HepG2 (cell line): ENCODE measurements around the gene CDK7. TPM values are rescaled to one million over a fixed set of nuclear protein-coding genes. Genes with fewer than 3 reads are reported as not detected.

Experiments
- ATAC-seq: fragments of 200-7000 bp; cut with Tn5 transposase; 3 replicates; pipeline ENCODE4 v1.9.1; 2020; ENCODE audit warnings: mild to moderate bottlenecking, moderate library complexity
- BruUV-seq: library from RNA; stranded (reverse); fragments of 400-500 nt; replicated peaks from 2 replicates; lab custom pipeline; 2021; lab: Mats Ljungman, UMichigan
- CTCF ChIA-PET: fragments of 300-600 bp; formaldehyde crosslinking; extraction: SDS; loops from one replicate; lab custom pipeline; 2021; ENCODE audit warnings: low total read pairs, inconsistent platforms, low intra/inter-chr PET ratio; lab: Yijun Ruan, JAX
- POLR2A ChIA-PET: fragments of 350-600 bp; sonication (Branson Sonifier 250); formaldehyde crosslinking; loops from one replicate; lab custom pipeline; 2020; ENCODE audit warnings: antibody characterized with exemption, inconsistent platforms; lab: Yijun Ruan, JAX
- DNase-seq: peaks from one replicate; pipeline ENCODE4 v3.0.0-alpha.2; 2015; ENCODE audit warnings: low spot score
- FAIRE-seq: peaks from 3 replicates; lab custom pipeline; 2011; peaks lifted over from hg19 to GRCh38; lab: Jason Lieb, UNC
- H2AFZ ChIP-seq: one replicate; pipeline ENCODE4 v1.6.1; 2011; ENCODE audit warnings: low read length, inconsistent platforms
- H3K27ac ChIP-seq: fragments of 300-600 bp; 3 replicates; pipeline ENCODE4 v1.8.0; 2011; ENCODE audit warnings: mixed run types, mild to moderate bottlenecking, mixed read lengths, low read length, inconsistent platforms; ENCODE audit not compliant: insufficient read depth; ENCODE audit errors: extremely low read length
- H3K27me3 ChIP-seq, 2 experiments: fragments of 200-600 bp in 1 of 2; 2 replicates in 1 of 2; 3 replicates in 1 of 2; pipeline versions ENCODE4 v1.6.0 to v1.8.0; 2011; ENCODE audit warnings: low read length in 2 of 2, mild to moderate bottlenecking in 2 of 2, moderate library complexity in 2 of 2, inconsistent platforms in 1 of 2; ENCODE audit not compliant: insufficient read depth in 2 of 2, control insufficient read depth in 1 of 2
- H3K36me3 ChIP-seq, 2 experiments: fragments of 200-600 bp in 1 of 2; replicated peaks in 1 of 2; 2 replicates in 1 of 2; 3 replicates in 1 of 2; pipeline versions ENCODE4 v1.5.1 to v1.8.0; 2011; ENCODE audit warnings: low read length in 2 of 2, inconsistent platforms in 1 of 2; ENCODE audit not compliant: insufficient read depth in 2 of 2, control insufficient read depth in 1 of 2
- H3K4me1 ChIP-seq: 2 replicates; pipeline ENCODE4 v1.5.1; 2012; ENCODE audit warnings: low read length, inconsistent platforms; ENCODE audit not compliant: insufficient read depth
- H3K4me2 ChIP-seq: 2 replicates; pipeline ENCODE4 v1.6.0; 2011; ENCODE audit warnings: low read depth, low read length, inconsistent platforms
- H3K4me3 ChIP-seq, 3 experiments: fragments of 200-600 bp in 1 of 3; sonication (generic), shearing (Covaris generic) in 1 of 3; replicated peaks in 1 of 3; 2 replicates each; pipeline ENCODE4 v1.5.1; 2011 to 2016; ENCODE audit warnings: low read length in 3 of 3, inconsistent platforms in 2 of 3, low read depth in 2 of 3, mild to moderate bottlenecking in 2 of 3, control low read depth in 1 of 3, mixed read lengths in 1 of 3; ENCODE audit not compliant: insufficient read depth in 1 of 3
- H3K79me2 ChIP-seq: one replicate; pipeline ENCODE4 v1.6.1; 2011; ENCODE audit warnings: low read length, inconsistent platforms; ENCODE audit not compliant: insufficient read depth
- H3K9ac ChIP-seq: 2 replicates; pipeline ENCODE4 v1.6.0; 2011; ENCODE audit warnings: mild to moderate bottlenecking, low read depth, low read length, inconsistent platforms; ENCODE audit not compliant: insufficient read depth
- H3K9me3 ChIP-seq: 2 replicates; pipeline ENCODE4 v1.5.1; 2012; ENCODE audit warnings: mild to moderate bottlenecking, low read length
- H4K20me1 ChIP-seq: 2 replicates; pipeline ENCODE4 v1.6.0; 2011; ENCODE audit warnings: inconsistent platforms, mild to moderate bottlenecking, low read length, moderate library complexity; ENCODE audit not compliant: insufficient read depth
- CEBPG ChIP-seq: IDR thresholded peaks from 2 replicates; pipeline ENCODE4 v1.6.1; 2016
- GABPA ChIP-seq, 2 experiments: IDR thresholded peaks; 2 replicates each; pipeline ENCODE4 v1.6.1; 2011 to 2016; ENCODE audit warnings: low read depth in 2 of 2, low read length in 1 of 2, missing biosample characterization in 1 of 2, missing genetic modification characterization in 1 of 2
- GFI1 ChIP-seq: sonication (generic); formaldehyde crosslinking; IDR thresholded peaks from 2 replicates; pipeline ENCODE4 v1.5.0; 2020; ENCODE audit warnings: missing genetic modification reagents, mild to moderate bottlenecking, borderline replicate concordance
- NFE2L1 ChIP-seq: sonication (generic); formaldehyde crosslinking; IDR thresholded peaks from 2 replicates; pipeline ENCODE4 v1.4.0; 2020; ENCODE audit warnings: missing genetic modification reagents, mild to moderate bottlenecking, borderline replicate concordance
- RXRA ChIP-seq: sonication (generic); formaldehyde crosslinking; IDR thresholded peaks from 2 replicates; pipeline ENCODE4 v1.5.1; 2020; ENCODE audit warnings: missing genetic modification reagents
- SMC3 ChIP-seq: IDR thresholded peaks from 2 replicates; pipeline ENCODE4 v1.6.1; 2011; ENCODE audit warnings: low read length, improper control_type of control experiment
- ZNF101 ChIP-seq: sonication (generic); formaldehyde crosslinking; IDR thresholded peaks from 2 replicates; pipeline ENCODE4 v1.4.0; 2020; ENCODE audit warnings: mild to moderate bottlenecking, low read depth, missing genetic modification reagents, borderline replicate concordance
- ZNF737 ChIP-seq: sonication (generic); formaldehyde crosslinking; IDR thresholded peaks from 2 replicates; pipeline ENCODE4 v1.5.0; 2020; ENCODE audit warnings: missing genetic modification reagents, mild to moderate bottlenecking, borderline replicate concordance
- WGBS: methylation state at CpG from one replicate; pipeline ENCODE4 v1.1.6; 2017; ENCODE audit warnings: low lambda C conversion rate; 5-methylcytosine and 5-hydroxymethylcytosine counted together
- in situ Hi-C: cut with HindIII; loops from 2 replicates; pipeline ENCODE4 v1.10.0; 2017; ENCODE audit warnings: low pct_unique_long_range_greater_than_20kb; ENCODE audit not compliant: extremely low pct_ligation_motif_present
- intact Hi-C: fragments of 100-400 bp; cut with micrococcal nuclease; formaldehyde crosslinking; loops from one replicate; pipeline ENCODE4 v1.10.0; 2022; ENCODE audit not compliant: unreplicated experiment
- polyA plus RNA-seq, 8 experiments: library from polyadenylated mRNA; depleted of rRNA in 3 of 8; stranded (reverse) in 7 of 8; unstranded in 1 of 8; fragments of >200 nt; fragmentation: Illumina TruSeq in 4 of 8; extraction: Trizol in 4 of 8; gene quantifications; 2 replicates each; pipeline versions ENCODE4 v1.2.1 to v1.2.3, GENCODE V29; 2011 to 2016; ENCODE audit warnings: low read depth in 4 of 8, missing spikeins in 1 of 8, mixed read lengths in 1 of 8; ENCODE audit not compliant: insufficient read depth in 1 of 8
- total RNA-seq, 5 experiments: library from RNA; depleted of rRNA; stranded (reverse); fragments of >200 nt; fragmentation: Illumina TruSeq; extraction: Trizol; gene quantifications; 2 replicates each; pipeline ENCODE4 v1.2.3, GENCODE V29; 2016; ENCODE audit warnings: low read depth in 1 of 5
- TF ChIP-seq, protein P1 (sequence below): sonication (generic); formaldehyde crosslinking; conservative IDR thresholded peaks from 2 replicates; pipeline ENCODE4 v1.5.0; 2020; ENCODE audit warnings: missing genetic modification reagents
- TF ChIP-seq, protein P2 (sequence below): sonication (generic); formaldehyde crosslinking; IDR thresholded peaks from 2 replicates; pipeline ENCODE4 v1.5.1; 2020; ENCODE audit warnings: missing genetic modification reagents, mild to moderate bottlenecking, borderline replicate concordance
- TF ChIP-seq, protein P3 (sequence below): sonication (generic); formaldehyde crosslinking; IDR thresholded peaks from 2 replicates; pipeline ENCODE4 v1.4.0; 2020; ENCODE audit warnings: mild to moderate bottlenecking, missing genetic modification reagents
- TF ChIP-seq, protein P4 (sequence below): sonication (generic); formaldehyde crosslinking; IDR thresholded peaks from 2 replicates; pipeline ENCODE4 v1.4.0; 2020; ENCODE audit warnings: missing genetic modification reagents
- TF ChIP-seq, protein P5 (sequence below): sonication (generic); formaldehyde crosslinking; IDR thresholded peaks from 2 replicates; pipeline ENCODE4 v1.4.0; 2020; ENCODE audit warnings: missing genetic modification reagents

CDK7 gene
- total and polyA plus RNA-seq, 2 of the 13 experiments (the other 11 are each of a cell fraction or from before 2014, with no cell fraction given), result 41.2 to 54.9 TPM

DNA sequence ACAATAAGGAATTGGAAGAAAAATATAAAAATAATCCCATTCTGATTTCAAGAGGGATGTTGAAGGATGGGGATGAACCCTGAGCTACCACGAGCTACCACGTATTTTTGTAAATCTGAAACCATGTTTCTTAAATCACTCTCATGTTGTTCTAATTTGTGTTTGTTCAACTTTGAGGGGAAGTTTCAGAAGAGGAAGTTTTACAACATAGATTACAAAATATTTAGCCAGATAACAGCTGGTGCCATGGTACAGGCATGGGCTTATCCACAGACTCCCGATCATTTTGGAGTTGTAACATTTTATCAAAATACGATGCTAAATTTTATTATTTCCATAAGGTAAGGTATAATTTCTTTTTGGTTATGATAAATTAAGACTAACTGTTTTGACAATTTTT, 82.7 kb downstream of the CDK7 start:
- FAIRE-seq (no peak), DNase-seq (no peak), ATAC-seq (no peak)
- no peak overlapping the region for H3K4me3 ChIP-seq
- no peak overlapping the region for H2AFZ ChIP-seq
- in situ Hi-C loops (no loop called here), intact Hi-C loops (no loop called here)
- POLR2A ChIA-PET, result no interaction called here
- H3K27ac ChIP-seq, result no peak overlapping the region
- H3K36me3 ChIP-seq, result peaks cover 0 to 11% of the 10 kb centered on the region in 2 experiments; a peak in 2 of 5 replicates
- H3K27me3 ChIP-seq, result no peaks in the 10 kb centered on the region
- BruUV-seq, result no TSS peak
- 98% methylated on average over 4 of the region's 4 CpGs for WGBS
- H3K4me2 ChIP-seq, result no peak overlapping the region
- no peaks in the 10 kb centered on the region for H3K9me3 ChIP-seq
- no peaks in the 10 kb centered on the region for H3K79me2 ChIP-seq
- CTCF ChIA-PET, result no interaction called here
- no peaks in the 10 kb centered on the region for H4K20me1 ChIP-seq
- no peak overlapping the region for H3K9ac ChIP-seq
- H3K4me1 ChIP-seq, result peaks cover 12% of the 10 kb centered on the region
- TF ChIP-seq, protein P1, sequence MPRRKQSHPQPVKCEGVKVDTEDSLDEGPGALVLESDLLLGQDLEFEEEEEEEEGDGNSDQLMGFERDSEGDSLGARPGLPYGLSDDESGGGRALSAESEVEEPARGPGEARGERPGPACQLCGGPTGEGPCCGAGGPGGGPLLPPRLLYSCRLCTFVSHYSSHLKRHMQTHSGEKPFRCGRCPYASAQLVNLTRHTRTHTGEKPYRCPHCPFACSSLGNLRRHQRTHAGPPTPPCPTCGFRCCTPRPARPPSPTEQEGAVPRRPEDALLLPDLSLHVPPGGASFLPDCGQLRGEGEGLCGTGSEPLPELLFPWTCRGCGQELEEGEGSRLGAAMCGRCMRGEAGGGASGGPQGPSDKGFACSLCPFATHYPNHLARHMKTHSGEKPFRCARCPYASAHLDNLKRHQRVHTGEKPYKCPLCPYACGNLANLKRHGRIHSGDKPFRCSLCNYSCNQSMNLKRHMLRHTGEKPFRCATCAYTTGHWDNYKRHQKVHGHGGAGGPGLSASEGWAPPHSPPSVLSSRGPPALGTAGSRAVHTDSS (CRISPR knock-in tag), result no peak
- TF ChIP-seq ZNF737 (no peak), RXRA (CRISPR knock-in tag) (no peak), GABPA (IDR thresholded peaks at IDR 0.05; ENCODE audit: low read depth, low read length) (no peak), GABPA (CRISPR knock-in tag; IDR thresholded peaks at IDR 0.05; ENCODE audit: low read depth) (no peak), SMC3 (no peak), ZNF101 (no peak), GFI1 (CRISPR knock-in tag) (no peak), NFE2L1 (CRISPR knock-in tag) (no peak), CEBPG (CRISPR knock-in tag) (no peak)
- TF ChIP-seq, protein P2, sequence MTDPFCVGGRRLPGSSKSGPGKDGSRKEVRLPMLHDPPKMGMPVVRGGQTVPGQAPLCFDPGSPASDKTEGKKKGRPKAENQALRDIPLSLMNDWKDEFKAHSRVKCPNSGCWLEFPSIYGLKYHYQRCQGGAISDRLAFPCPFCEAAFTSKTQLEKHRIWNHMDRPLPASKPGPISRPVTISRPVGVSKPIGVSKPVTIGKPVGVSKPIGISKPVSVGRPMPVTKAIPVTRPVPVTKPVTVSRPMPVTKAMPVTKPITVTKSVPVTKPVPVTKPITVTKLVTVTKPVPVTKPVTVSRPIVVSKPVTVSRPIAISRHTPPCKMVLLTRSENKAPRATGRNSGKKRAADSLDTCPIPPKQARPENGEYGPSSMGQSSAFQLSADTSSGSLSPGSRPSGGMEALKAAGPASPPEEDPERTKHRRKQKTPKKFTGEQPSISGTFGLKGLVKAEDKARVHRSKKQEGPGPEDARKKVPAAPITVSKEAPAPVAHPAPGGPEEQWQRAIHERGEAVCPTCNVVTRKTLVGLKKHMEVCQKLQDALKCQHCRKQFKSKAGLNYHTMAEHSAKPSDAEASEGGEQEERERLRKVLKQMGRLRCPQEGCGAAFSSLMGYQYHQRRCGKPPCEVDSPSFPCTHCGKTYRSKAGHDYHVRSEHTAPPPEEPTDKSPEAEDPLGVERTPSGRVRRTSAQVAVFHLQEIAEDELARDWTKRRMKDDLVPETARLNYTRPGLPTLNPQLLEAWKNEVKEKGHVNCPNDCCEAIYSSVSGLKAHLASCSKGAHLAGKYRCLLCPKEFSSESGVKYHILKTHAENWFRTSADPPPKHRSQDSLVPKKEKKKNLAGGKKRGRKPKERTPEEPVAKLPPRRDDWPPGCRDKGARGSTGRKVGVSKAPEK (CRISPR knock-in tag), result no peak
- TF ChIP-seq, protein P3, sequence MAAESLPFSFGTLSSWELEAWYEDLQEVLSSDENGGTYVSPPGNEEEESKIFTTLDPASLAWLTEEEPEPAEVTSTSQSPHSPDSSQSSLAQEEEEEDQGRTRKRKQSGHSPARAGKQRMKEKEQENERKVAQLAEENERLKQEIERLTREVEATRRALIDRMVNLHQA (CRISPR knock-in tag), result no peak
- TF ChIP-seq, protein P4, sequence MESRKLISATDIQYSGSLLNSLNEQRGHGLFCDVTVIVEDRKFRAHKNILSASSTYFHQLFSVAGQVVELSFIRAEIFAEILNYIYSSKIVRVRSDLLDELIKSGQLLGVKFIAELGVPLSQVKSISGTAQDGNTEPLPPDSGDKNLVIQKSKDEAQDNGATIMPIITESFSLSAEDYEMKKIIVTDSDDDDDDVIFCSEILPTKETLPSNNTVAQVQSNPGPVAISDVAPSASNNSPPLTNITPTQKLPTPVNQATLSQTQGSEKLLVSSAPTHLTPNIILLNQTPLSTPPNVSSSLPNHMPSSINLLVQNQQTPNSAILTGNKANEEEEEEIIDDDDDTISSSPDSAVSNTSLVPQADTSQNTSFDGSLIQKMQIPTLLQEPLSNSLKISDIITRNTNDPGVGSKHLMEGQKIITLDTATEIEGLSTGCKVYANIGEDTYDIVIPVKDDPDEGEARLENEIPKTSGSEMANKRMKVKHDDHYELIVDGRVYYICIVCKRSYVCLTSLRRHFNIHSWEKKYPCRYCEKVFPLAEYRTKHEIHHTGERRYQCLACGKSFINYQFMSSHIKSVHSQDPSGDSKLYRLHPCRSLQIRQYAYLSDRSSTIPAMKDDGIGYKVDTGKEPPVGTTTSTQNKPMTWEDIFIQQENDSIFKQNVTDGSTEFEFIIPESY (CRISPR knock-in tag), result no peak
- TF ChIP-seq, protein P5, sequence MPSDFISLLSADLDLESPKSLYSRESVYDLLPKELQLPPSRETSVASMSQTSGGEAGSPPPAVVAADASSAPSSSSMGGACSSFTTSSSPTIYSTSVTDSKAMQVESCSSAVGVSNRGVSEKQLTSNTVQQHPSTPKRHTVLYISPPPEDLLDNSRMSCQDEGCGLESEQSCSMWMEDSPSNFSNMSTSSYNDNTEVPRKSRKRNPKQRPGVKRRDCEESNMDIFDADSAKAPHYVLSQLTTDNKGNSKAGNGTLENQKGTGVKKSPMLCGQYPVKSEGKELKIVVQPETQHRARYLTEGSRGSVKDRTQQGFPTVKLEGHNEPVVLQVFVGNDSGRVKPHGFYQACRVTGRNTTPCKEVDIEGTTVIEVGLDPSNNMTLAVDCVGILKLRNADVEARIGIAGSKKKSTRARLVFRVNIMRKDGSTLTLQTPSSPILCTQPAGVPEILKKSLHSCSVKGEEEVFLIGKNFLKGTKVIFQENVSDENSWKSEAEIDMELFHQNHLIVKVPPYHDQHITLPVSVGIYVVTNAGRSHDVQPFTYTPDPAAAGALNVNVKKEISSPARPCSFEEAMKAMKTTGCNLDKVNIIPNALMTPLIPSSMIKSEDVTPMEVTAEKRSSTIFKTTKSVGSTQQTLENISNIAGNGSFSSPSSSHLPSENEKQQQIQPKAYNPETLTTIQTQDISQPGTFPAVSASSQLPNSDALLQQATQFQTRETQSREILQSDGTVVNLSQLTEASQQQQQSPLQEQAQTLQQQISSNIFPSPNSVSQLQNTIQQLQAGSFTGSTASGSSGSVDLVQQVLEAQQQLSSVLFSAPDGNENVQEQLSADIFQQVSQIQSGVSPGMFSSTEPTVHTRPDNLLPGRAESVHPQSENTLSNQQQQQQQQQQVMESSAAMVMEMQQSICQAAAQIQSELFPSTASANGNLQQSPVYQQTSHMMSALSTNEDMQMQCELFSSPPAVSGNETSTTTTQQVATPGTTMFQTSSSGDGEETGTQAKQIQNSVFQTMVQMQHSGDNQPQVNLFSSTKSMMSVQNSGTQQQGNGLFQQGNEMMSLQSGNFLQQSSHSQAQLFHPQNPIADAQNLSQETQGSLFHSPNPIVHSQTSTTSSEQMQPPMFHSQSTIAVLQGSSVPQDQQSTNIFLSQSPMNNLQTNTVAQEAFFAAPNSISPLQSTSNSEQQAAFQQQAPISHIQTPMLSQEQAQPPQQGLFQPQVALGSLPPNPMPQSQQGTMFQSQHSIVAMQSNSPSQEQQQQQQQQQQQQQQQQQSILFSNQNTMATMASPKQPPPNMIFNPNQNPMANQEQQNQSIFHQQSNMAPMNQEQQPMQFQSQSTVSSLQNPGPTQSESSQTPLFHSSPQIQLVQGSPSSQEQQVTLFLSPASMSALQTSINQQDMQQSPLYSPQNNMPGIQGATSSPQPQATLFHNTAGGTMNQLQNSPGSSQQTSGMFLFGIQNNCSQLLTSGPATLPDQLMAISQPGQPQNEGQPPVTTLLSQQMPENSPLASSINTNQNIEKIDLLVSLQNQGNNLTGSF, result no peak
